H9 (cell line): Measurements from ENCODE around the gene OR51V1. TPM values are rescaled to one million over a fixed set of nuclear protein-coding genes. Genes with fewer than 3 reads are reported as not detected.
"Not testable (repeated sequence)": the region's sequence is repeated elsewhere in the genome, so short reads cannot be mapped to it uniquely, and the experiment has no call there.

Experiments used
- DNase-seq: peaks from one replicate; pipeline ENCODE4 v3.0.0-alpha.2; 2017
- H2AFZ ChIP-seq: one replicate; pipeline ENCODE4 v1.6.1; 2013; ENCODE audit warnings: mild to moderate bottlenecking, low read length, control low read depth, moderate library complexity
- H2AK5ac ChIP-seq: 2 replicates; pipeline ENCODE4 v1.6.1; 2013; ENCODE audit warnings: low read length, control low read depth, mixed read lengths; ENCODE audit not compliant: insufficient read length
- H2BK120ac ChIP-seq: one replicate; pipeline ENCODE4 v1.6.1; 2013; ENCODE audit warnings: low read depth, mild to moderate bottlenecking, low read length, control low read depth, inconsistent platforms; ENCODE audit not compliant: poor library complexity, severe bottlenecking
- H2BK12ac ChIP-seq: 2 replicates; pipeline ENCODE4 v1.6.1; 2013; ENCODE audit warnings: low read length, control low read depth, mixed read lengths, low read depth; ENCODE audit not compliant: insufficient read length
- H2BK15ac ChIP-seq: 2 replicates; pipeline ENCODE4 v1.6.1; 2013; ENCODE audit warnings: low read depth, low read length, control low read depth
- H2BK20ac ChIP-seq: one replicate; pipeline ENCODE4 v1.6.1; 2013; ENCODE audit warnings: low read depth, mild to moderate bottlenecking, low read length, control low read depth, inconsistent platforms; ENCODE audit not compliant: poor library complexity, severe bottlenecking
- H2BK5ac ChIP-seq: 2 replicates; pipeline ENCODE4 v1.6.1; 2013; ENCODE audit warnings: low read length, control low read depth, mixed read lengths; ENCODE audit not compliant: insufficient read length
- H3K14ac ChIP-seq: 2 replicates; pipeline ENCODE4 v1.6.1; 2013; ENCODE audit warnings: low read length, control low read depth; ENCODE audit not compliant: insufficient read depth
- H3K18ac ChIP-seq: 2 replicates; pipeline ENCODE4 v1.6.1; 2013; ENCODE audit warnings: low read depth, mild to moderate bottlenecking, mixed read lengths, low read length, control low read depth; ENCODE audit not compliant: insufficient read length
- H3K23ac ChIP-seq: 2 replicates; pipeline ENCODE4 v1.6.1; 2013; ENCODE audit warnings: low read length, control low read depth, mixed read lengths, low read depth; ENCODE audit not compliant: insufficient read length
- H3K23me2 ChIP-seq: 2 replicates; pipeline ENCODE4 v1.6.1; 2013; ENCODE audit warnings: low read depth, mild to moderate bottlenecking, mixed read lengths, low read length, control low read depth; ENCODE audit not compliant: insufficient read length, poor library complexity, severe bottlenecking
- H3K27ac ChIP-seq: 2 replicates; pipeline ENCODE4 v1.5.1; 2013; ENCODE audit warnings: low read length, control low read depth, mixed read lengths, low read depth; ENCODE audit not compliant: insufficient read length
- H3K27me3 ChIP-seq: 2 replicates; pipeline ENCODE4 v1.6.1; 2013; ENCODE audit warnings: low read length, control low read depth, inconsistent platforms; ENCODE audit not compliant: insufficient read depth
- H3K4ac ChIP-seq: 2 replicates; pipeline ENCODE4 v1.6.1; 2013; ENCODE audit warnings: low read depth, mild to moderate bottlenecking, control low read depth, inconsistent platforms, low read length, moderate library complexity
- H3K4me1 ChIP-seq: 2 replicates; pipeline ENCODE4 v1.6.1; 2013; ENCODE audit warnings: low read length, control low read depth, inconsistent platforms; ENCODE audit not compliant: insufficient read depth
- H3K4me2 ChIP-seq: 2 replicates; pipeline ENCODE4 v1.6.1; 2013; ENCODE audit warnings: low read length, control low read depth, mixed read lengths; ENCODE audit not compliant: insufficient read length, insufficient read depth
- H3K56ac ChIP-seq: 2 replicates; pipeline ENCODE4 v1.6.1; 2013; ENCODE audit warnings: low read depth, mild to moderate bottlenecking, mixed read lengths, low read length, control low read depth; ENCODE audit not compliant: insufficient read length
- H3K79me1 ChIP-seq: 2 replicates; pipeline ENCODE4 v1.6.1; 2013; ENCODE audit warnings: low read depth, mild to moderate bottlenecking, moderate library complexity, low read length, control low read depth, inconsistent platforms; ENCODE audit not compliant: insufficient read depth, poor library complexity, severe bottlenecking
- H3K79me2 ChIP-seq: 2 replicates; pipeline ENCODE4 v1.6.1; 2013; ENCODE audit warnings: low read length, control low read depth, inconsistent platforms; ENCODE audit not compliant: insufficient read depth
- H3K9ac ChIP-seq: 2 replicates; pipeline ENCODE4 v1.6.1; 2013; ENCODE audit warnings: low read length, control low read depth, mixed read lengths; ENCODE audit not compliant: insufficient read length; ENCODE audit errors: extremely low read depth
- H3K9me3 ChIP-seq: one replicate; pipeline ENCODE4 v1.6.1; 2013; ENCODE audit warnings: low read depth, low read length, inconsistent platforms; ENCODE audit not compliant: control insufficient read depth
- H3T11ph ChIP-seq: one replicate; pipeline ENCODE4 v1.6.1; 2013; ENCODE audit warnings: mild to moderate bottlenecking, low read length, control low read depth, inconsistent platforms
- H4K20me1 ChIP-seq: one replicate; pipeline ENCODE4 v1.6.1; 2013; ENCODE audit not compliant: control insufficient read depth, insufficient read length, insufficient read depth
- H4K5ac ChIP-seq: 2 replicates; pipeline ENCODE4 v1.6.1; 2013; ENCODE audit warnings: low read depth, mild to moderate bottlenecking, mixed read lengths, low read length, control low read depth; ENCODE audit not compliant: insufficient read length
- H4K8ac ChIP-seq: replicated peaks from 2 replicates; pipeline ENCODE4 v1.6.1; 2013; ENCODE audit warnings: low read length, control low read depth, mixed read lengths, low read depth; ENCODE audit not compliant: insufficient read length
- H4K91ac ChIP-seq: 2 replicates; pipeline ENCODE4 v1.6.1; 2013; ENCODE audit warnings: low read depth, mild to moderate bottlenecking, moderate library complexity, mixed read lengths, low read length, control low read depth; ENCODE audit not compliant: insufficient read length
- H3K27ac Mint-ChIP-seq, 3 experiments: 2 replicates in 2 of 3; 3 replicates in 1 of 3; pipeline ENCODE4 v1.8.0; 2020 to 2021; ENCODE audit warnings: mixed read lengths in 3 of 3, mild to moderate bottlenecking in 1 of 3, moderate library complexity in 1 of 3
- H3K27me3 Mint-ChIP-seq: 2 replicates; pipeline ENCODE4 v1.8.0; 2021; ENCODE audit warnings: low read depth, mild to moderate bottlenecking, moderate library complexity, mixed read lengths
- H3K36me3 Mint-ChIP-seq, 3 experiments: 2 replicates in 2 of 3; 3 replicates in 1 of 3; pipeline ENCODE4 v1.8.0; 2020 to 2021; ENCODE audit warnings: low read depth in 3 of 3, mixed read lengths in 3 of 3; ENCODE audit not compliant: insufficient read depth in 1 of 3
- H3K4me1 Mint-ChIP-seq, 2 experiments: 2 replicates each; pipeline ENCODE4 v1.8.0; 2020; ENCODE audit warnings: mixed read lengths in 2 of 2
- H3K4me3 Mint-ChIP-seq, 2 experiments: 2 replicates in 1 of 2; 3 replicates in 1 of 2; pipeline ENCODE4 v1.8.0; 2020 to 2021; ENCODE audit warnings: mild to moderate bottlenecking in 2 of 2, mixed read lengths in 2 of 2, moderate library complexity in 1 of 2
- H3K9me3 Mint-ChIP-seq, 2 experiments: 2 replicates in 1 of 2; 3 replicates in 1 of 2; pipeline ENCODE4 v1.8.0; 2020; ENCODE audit warnings: mild to moderate bottlenecking in 2 of 2, mixed read lengths in 2 of 2, moderate library complexity in 1 of 2
- WGBS: extraction: QIAGEN DNeasy Blood & Tissue Kit; methylation state at CpG from one replicate; pipeline ENCODE4 v1.1.7; 2013; ENCODE audit warnings: missing lambda C conversion rate, low lambda C conversion rate, mixed read lengths; ENCODE audit not compliant: insufficient read length; ENCODE audit errors: extremely low coverage; 5-methylcytosine and 5-hydroxymethylcytosine counted together
- total RNA-seq: library from RNA; stranded (reverse); gene quantifications from 2 replicates; pipeline ENCODE4 v1.2.1, GENCODE V29; 2021

The OR51V1 gene
- total RNA-seq, 1 experiment from 2014 or later = not detected

DNA sequence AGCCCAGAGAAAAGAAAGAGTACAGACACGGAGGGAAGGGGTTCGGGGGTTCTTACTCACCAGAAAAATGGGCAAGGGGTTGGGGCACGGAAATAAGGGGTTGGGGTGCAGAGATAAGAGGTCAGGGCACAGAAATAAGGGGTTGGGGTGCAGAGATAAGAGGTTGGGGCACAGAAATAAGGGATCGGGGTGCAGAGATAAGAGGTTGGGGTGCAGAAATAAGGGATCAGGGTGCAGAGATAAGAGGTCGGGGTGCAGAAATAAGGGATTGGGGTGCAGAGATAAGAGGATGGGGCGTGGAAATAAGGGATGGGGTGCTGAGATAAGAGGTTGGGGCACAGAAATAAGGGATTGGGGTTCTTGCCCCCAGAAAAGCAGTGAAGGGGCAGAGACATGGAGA, 35.7 kb downstream of the OR51V1 start:
- peaks cover 30 to 34% of the 10 kb centered on the region in 2 experiments for H3K4me1 Mint-ChIP-seq
- not testable (repeated sequence) for H3K18ac ChIP-seq

DNA sequence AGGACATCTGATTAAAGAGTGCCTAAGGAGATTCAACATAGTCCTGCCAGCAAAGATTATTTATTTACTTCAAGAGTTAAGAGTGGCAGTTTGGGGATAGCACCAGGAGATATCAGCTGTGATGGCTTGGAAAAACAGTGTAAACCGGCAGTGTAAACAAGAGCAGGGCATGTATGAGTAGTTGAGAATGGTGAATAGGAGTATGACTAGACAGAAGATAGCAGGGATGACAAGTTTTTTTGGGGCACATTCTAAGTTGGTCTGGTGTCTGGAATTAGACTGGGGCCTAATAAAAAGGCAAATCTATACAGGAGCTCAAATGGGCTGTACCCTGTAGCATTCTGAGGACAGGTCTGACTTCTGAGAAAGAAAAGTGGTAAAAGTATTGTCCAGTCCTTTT, 39.4 kb downstream of the OR51V1 start:
- not testable (repeated sequence) for H3K79me2 ChIP-seq, H3K4me1 ChIP-seq, H2AK5ac ChIP-seq, H2BK5ac ChIP-seq, H3K79me1 ChIP-seq, H4K20me1 ChIP-seq, H3K14ac ChIP-seq, H2BK12ac ChIP-seq, H2BK20ac ChIP-seq, H2BK15ac ChIP-seq, H4K91ac ChIP-seq, H4K5ac ChIP-seq, H3K4me2 ChIP-seq, H3K56ac ChIP-seq, H3K27me3 Mint-ChIP-seq, H3K4ac ChIP-seq, H3K9ac ChIP-seq, H3K27me3 ChIP-seq, H3K9me3 ChIP-seq, H3K27ac ChIP-seq, H3K23me2 ChIP-seq, DNase-seq, H3T11ph ChIP-seq, H2BK120ac ChIP-seq, H3K18ac ChIP-seq, H3K4me3 Mint-ChIP-seq, H3K23ac ChIP-seq, H4K8ac ChIP-seq, H2AFZ ChIP-seq, H3K27ac Mint-ChIP-seq
- peaks cover 0 to 16% (median 6%) of the 10 kb centered on the region in 3 experiments for H3K36me3 Mint-ChIP-seq
- peaks cover 22 to 27% of the 10 kb centered on the region in 2 experiments for H3K4me1 Mint-ChIP-seq
- WGBS = no CpG with 5 or more reads among the region's 1 CpG
- H3K9me3 Mint-ChIP-seq = peaks cover 4 to 11% of the 10 kb centered on the region in 2 experiments; a peak in 4 of 5 replicates

More for the DNA sequence above, 35.7 kb downstream of the OR51V1 start:
- not testable (repeated sequence) for H3K27me3 Mint-ChIP-seq, H3K4me2 ChIP-seq, H2BK120ac ChIP-seq, H3K14ac ChIP-seq, H3K9me3 ChIP-seq, H2BK20ac ChIP-seq, H3K9ac ChIP-seq, H4K8ac ChIP-seq, DNase-seq, H2BK5ac ChIP-seq, H2AFZ ChIP-seq, H3K23me2 ChIP-seq, H3K4me1 ChIP-seq, H3K79me2 ChIP-seq, H2AK5ac ChIP-seq, H3K79me1 ChIP-seq, H4K91ac ChIP-seq, H3K56ac ChIP-seq, H3K4ac ChIP-seq, H4K20me1 ChIP-seq, H3T11ph ChIP-seq, H3K9me3 Mint-ChIP-seq, H2BK15ac ChIP-seq, H2BK12ac ChIP-seq, H3K4me3 Mint-ChIP-seq, H3K23ac ChIP-seq, H3K27ac ChIP-seq, H3K27me3 ChIP-seq, H4K5ac ChIP-seq
- no CpG with 5 or more reads among the region's 6 CpGs for WGBS
- Mint-ChIP-seq H3K36me3 (peaks cover 0 to 13% (median 5%) of the 10 kb centered on the region in 3 experiments), H3K27ac (peak overlapping the region in 1 of 3 experiments; percentile 86; a peak in 1 of 7 replicates)
